HG03558 (cell line): Measurements from ENCODE around the gene RAD51C.
"Not testable (repeated sequence)": the region's sequence is repeated elsewhere in the genome, so short reads cannot be mapped to it uniquely, and the experiment has no call there.

Source experiments
- ATAC-seq: cut with Tn5 transposase; IDR thresholded peaks from one replicate; pipeline ENCODE4 v1.9.1; 2021; ENCODE audit warnings: moderate number of reproducible peaks; ENCODE audit not compliant: unreplicated experiment; ENCODE audit errors: extremely low read depth

RAD51C gene

DNA sequence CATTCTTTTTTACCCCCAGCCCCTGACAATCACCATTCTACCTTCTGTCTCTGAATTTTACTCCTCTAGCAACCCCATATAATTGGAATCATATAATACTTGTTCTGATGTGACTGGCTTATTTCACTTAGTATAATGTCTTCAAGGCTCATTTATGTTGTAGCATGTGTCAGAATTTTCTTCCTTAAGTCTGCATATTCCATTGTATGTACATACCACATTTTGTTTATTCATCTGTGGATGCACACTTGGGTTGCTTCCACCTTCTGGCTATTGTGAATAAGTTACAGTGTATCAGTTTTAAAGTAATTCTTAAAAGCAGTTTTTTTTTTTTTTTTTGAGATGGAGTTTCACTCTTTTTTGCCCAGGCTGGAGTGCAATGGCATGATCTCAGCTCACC lies 38.5 kb downstream of the RAD51C start:
- no peak for ATAC-seq

DNA sequence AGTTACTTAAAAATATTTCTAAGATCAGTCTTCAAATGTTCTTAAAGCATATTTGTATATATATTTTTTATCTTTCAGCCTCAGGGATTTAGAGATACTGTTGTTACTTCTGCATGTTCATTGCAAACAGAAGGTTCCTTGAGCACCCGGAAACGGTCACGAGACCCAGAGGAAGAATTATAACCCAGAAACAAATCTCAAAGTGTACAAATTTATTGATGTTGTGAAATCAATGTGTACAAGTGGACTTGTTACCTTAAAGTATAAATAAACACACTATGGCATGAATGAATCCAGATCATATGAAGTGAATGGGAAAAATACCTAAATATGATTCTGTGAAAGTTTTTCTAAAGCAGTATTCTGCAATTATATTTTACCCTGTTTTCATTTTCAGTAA lies 41.6 kb downstream of the RAD51C start:
- ATAC-seq, result no peak

DNA sequence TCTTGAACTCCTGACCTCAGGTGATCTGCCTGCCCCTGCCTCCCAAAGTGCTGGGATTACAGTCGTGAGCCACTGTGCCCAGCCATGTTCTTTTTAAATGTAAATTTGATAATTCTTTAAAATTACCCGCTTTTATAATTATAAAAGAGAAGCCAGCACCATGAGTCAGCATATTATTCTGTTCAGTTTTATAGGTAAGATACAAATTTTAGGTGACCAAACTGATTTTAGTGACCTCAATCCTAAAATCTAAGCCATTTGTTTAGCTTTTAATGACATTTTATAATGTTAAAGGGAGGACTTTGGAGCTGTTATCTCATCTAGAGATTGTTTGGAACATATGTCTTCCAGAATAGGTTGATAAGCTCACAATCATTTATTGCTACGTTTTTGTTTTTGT lies 42.4 kb downstream of the RAD51C start:
- no peak for ATAC-seq

DNA sequence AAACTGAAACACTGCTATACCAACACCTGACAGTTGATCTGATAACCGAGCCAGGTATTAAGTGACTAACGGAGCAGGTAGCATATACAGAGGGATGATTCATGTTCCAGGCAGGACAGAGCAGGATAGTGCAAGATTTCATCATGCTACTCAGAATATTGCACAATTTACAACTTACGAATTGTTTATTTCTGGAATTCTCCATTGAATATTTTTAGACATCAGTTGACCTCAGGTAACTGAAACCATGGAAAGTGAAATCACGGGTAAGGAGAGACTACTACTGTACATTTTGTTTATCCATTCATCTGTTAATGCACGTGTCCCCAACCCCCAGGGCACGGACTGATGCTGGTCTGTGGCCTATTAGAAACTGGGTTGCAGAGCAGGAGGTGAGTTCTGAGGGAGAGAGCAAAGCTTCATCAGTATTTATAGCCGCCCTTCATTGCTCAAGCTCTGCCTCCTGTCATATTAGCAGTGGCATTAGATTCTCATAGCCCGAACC lies 48.8 kb downstream of the RAD51C start:
- no peak for ATAC-seq

DNA sequence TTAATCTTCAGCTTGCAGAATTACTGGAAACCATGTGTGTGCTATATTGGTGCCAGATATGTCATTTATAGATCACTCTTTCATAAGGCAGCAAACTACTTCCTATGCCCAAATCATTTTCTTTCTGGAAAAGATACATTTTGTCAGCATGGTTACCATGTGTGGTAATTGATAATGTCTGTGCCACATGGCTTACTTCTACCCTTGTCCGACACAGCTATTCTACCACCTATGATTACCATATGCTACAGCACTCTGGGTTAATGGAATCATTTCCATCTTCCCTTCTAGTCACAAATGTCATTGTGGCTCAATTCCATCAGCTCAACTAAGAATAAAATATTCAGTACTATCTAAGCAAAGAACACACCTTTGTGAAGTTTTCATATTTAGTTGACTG lies 55.3 kb downstream of the RAD51C start:
- ATAC-seq, result no peak

DNA sequence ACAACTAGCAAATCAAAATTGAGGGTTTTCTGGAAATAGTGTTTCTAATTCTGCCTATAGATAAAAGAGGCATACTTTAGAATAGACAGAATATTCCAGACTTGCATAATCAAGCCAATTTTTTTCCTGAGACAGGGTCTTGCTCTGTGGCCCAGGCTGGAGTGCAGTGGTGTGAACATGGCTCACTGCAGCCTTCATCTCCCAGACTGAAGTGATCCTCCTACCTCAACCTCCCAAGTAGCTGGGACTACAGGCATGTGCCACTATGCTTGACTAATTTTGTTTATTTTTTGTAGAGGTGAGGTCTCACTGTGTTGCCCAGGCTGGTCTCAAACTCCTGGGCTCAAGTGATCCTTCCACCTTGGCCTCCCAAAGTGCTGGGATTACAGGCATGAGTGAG lies 57.2 kb downstream of the RAD51C start:
- ATAC-seq, result not testable (repeated sequence)

DNA sequence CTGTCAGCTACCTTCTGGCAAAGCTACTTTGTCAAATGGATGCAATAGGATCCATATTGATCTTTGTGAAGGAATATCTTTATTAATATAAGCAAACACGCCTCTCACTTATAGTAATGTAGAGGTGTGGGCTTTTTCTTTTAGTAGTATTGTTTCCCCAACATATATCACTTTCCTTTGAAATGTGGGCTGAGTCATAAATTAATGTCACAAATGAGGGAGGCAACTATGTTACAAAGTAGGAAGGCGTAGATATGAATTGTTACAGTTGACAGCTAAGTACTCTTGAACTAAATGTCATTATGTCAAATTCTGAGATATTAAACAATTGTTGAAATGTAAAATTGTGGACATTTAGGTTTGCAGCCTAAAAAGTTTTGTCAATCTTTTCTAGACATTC lies 60.6 kb downstream of the RAD51C start:
- ATAC-seq, result no peak

DNA sequence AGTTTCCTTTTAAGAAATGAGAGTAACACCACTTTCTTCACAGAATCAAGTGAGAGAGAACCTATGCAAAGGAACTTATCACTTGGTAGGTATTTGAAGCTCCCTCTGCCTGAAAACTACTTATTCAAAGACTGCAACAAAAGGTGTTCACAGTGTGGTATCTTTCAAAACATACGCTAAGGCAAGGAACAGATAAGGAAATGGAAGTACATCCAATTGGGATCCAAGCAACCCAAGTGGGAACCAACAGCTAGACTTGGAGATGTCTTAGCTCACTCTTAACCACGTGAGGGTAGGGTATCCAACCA lies 62.8 kb downstream of the RAD51C start:
- no peak for ATAC-seq

DNA sequence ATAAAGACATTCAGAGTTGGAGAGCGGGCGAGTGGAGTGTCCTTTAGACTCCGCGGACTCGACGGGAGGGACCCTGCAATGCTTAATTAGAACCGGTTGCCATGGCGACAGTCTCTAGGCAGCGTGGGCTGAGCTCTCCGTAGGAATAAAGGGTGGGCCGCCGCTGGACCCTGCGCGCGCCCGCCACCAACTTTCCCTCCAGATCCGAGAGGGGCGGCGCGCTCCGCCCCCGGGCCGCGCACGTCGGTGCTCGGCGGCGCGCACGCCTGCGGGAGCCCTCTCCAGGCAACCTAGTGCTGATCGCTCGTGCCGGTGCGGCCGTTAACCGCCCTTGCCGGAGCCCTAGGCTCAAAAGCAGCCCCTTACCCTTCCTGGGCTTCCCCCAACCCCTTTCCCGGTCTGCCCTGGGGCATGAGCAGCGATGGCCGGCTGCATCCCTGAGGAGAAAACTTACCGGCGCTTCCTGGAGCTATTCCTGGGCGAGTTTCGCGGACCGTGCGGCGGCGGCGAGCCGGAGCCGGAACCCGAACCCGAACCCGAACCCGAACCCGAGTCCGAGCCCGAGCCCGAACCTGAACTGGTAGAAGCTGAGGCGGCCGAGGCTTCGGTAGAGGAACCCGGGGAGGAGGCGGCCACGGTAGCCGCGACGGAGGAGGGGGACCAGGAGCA lies 63.3 kb downstream of the RAD51C start, which contains the start of gene PPM1E:
TSS of gene PPM1E (plus strand) at position 278 of the 669 bp plus-strand sequence.
- no peak for ATAC-seq

DNA sequence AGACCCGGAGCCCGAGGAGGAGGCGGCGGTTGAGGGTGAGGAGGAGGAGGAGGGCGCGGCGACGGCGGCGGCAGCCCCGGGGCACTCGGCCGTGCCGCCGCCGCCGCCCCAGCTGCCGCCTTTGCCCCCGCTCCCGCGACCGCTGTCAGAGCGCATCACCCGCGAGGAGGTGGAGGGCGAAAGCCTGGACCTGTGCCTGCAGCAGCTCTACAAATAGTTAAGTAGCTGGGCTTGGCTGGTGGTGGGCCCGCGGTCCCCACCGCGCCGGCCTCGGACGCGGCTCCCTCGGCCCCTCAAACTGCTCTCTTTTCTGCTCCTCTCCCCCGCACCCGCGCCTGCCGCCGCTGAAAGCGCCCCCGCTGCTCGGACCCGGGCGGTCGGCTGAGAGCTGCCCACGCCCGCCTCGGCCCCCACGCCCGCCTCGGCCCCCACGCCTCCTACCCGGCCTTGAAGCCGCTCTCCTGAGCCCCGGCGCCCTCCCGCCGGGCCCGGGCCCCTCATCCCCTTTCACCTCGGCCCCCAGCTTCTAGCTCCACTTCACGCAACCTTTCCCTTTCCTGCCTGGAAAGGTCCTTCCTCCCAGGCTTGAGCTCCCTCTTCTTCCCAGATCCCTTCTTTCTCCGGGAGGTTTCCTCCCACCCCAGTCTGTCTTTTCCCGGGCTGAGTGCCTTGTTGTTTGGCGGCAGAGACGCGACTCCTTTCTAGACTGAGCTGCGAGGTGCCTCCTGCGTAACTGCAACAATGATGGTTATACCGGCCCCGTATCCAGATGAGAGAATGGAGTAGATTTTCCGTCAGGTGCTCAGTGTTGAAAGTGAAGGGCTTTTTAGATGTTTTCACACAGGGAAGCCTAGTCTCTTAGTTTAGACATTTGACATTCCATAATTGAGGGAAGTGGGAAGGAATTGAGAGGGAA lies 64.1 kb downstream of the RAD51C start:
- no peak for ATAC-seq

DNA sequence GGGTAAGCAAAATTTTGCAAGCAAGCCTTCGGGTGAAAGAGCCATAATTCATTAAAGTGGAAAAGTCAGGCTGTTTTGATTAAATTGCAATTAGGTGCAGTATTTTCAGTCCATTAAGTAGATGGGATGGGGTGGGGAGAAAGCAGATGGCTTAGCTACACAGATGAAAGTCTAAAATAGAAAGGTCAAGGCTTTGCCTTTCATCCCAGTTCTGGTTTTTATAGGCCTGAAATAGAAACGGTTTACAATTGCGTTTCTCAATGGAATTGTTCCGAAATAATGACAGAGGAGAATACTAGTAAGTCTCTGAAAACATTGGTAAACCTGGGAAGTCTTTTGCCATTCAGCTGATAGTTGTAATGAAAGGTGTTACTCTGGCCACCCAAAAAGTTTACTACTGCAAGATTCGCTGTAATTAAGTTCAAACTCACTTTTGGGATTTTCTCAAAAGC lies 64.8 kb downstream of the RAD51C start:
- no peak for ATAC-seq

DNA sequence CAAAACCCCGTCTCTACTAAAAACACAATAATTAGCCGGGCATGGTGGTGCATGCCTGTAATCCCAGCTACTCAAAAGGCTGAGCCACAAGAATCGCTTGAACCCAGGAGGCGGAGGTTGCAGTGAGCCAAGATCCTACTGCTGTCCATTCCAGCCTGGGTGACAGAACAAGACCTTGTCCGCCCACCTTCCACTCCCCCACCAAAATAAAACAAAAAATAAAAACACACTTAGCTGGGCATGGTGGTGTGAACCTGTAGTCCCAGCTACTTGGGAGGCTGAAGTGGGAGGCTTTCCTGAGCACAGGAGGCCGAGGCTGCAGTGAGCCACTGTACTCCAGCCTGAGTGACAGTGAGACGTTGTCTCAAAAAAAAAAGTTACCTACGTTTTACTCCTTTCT lies 66.5 kb downstream of the RAD51C start:
- ATAC-seq, result no peak

DNA sequence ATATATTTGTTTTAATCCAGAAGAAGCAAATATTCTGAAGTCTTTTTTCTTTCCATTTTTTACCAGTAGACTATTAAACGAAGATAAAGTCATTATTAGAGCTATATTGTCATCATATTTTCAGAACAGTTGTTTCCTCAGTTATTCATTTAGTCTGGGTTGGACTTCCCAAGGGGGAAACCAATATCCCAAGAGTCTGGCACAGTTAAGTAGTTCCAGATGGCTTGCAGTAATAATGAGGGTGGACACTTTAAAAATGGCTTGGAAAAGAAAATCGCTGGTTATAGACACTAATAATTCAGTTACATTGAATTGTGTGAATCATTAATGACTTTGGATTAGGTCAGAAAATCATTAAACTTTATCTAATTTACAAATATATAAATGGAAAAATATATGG lies 67.1 kb downstream of the RAD51C start:
- no peak for ATAC-seq

DNA sequence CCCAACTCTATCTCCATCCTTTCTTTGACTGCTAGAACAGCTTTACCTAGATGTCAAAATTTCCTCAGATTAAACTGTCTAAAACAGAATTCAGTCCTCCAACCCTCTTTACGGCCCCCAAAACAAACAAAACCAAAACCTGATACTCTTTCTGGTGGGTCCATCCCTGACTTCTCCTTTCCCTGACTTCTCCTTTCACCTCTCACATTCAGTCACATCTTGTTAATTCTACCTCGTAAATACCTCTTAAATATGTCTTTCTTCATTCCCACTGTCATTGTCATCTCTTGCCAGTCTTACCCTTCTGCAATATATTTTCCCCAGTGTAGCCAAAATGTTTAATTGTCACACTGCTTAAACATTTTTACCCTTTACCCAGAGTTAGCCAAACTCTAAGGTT lies 67.8 kb downstream of the RAD51C start:
- no peak for ATAC-seq

DNA sequence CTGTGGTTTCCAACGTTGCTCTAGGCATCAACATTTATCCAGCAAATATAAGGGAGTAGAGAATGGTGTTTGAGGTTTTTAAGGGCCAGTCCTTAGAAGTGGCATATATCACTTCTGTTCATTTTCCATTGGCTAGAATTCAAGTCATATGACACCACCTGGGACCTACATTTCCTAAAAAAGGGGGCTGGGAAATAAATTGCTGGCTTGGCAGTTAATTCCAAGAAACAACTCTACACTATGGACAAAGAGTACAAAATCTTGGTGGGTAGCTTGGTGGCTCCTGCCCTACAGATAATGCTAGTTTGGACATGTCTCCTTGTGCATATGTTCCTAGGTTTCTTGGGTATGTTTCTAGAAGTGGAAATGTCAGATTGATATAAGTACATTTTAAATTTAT lies 70.9 kb downstream of the RAD51C start:
- no peak for ATAC-seq

DNA sequence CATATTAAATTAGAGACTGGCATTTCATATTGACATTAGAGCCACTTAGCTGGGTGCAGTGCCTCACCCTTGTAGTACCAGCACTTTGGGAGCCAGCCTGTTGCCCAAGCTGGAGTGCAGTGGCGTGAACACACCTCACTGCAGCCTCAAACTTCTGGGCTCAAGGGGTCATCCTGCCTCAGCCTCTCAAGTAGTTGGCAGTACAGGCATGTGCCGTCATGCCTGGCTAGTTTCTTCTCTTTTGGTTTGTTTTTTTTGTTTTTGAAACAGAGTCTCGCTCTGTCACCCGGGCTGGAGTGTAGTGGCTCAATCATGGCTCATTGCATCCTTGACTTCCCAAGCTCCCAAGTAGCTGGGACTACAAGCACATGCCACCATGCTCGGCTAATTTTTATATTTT lies 72.0 kb downstream of the RAD51C start:
- no peak for ATAC-seq

DNA sequence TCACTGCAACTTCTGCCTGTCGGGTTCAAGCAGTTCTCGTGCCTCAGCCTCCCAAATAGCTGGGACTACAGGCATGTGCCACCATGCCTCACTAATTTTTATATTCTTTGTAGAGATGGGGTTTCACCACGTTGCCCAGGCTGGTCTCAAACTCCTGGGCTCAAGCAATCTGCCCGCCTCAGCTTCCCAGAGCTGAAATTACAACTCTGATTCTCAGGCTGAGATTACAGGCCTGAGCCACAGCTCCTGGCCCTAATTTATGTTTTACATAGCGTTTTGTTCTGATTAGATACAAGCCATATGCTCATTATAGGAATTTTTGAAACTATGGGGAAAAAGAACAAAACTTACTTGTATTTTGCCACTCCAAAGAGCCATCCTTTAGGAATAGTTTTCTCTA lies 86.1 kb downstream of the RAD51C start:
- not testable (repeated sequence) for ATAC-seq

DNA sequence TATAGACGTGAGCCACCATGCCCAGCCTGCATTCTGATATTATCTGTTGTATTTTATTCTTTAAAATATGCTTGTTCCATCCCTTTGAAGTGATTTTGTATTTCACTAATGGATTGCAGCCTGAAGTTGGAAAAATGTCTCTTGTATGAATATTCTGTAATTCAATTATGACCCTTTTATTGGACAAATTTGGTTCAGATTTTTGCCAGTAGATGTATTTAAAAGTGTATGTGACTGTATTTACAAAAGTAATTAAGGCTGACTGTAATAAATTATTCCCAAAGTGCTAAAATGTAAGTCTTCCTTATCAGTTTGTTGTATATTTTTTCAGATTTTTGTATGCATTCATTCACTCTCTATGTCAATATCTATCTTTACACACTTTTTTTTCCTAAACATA lies 87.0 kb downstream of the RAD51C start:
- no peak for ATAC-seq

DNA sequence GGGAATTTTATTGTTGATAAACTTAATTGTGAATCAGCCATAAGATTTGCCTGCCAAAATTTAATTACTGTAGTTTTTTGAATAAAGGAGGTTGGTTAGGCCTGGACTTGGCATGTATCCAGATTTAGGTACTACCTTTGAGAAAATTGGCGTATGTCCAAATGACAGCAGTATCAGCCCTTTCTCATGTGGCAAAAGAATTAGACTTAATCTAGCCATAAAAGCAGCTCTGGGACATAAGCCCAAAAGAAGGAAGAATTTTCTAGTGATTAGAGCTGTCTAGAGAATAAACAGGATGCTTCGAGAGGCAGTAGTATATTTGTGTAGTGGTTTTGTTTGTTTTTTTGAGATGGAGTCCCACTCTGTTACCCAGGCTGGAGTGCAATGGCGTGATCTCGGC lies 91.0 kb downstream of the RAD51C start:
- ATAC-seq, result no peak

DNA sequence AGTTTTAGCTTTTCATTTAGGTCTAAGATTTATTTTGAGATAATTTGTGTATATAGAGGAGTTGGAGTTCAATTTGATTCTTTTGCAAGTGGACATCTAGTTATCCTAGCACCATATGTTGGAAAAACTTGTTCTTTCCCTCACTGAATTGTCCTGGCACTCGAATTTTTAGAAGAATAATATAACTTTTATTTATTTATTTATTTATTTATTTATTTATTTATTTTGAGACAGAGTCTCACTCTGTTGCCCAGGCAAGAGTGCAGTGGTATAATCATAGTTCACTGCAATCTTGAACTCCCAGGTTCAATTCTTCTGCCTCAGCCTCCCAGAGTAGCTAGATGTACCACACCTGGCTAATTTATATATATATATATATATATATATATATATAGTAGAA lies 92.7 kb downstream of the RAD51C start:
- no peak for ATAC-seq
